Measurements from ENCODE around the gene KLLN. TPM values are rescaled to one million over a fixed set of nuclear protein-coding genes. Genes with fewer than 3 reads are reported as not detected.
"Not testable (repeated sequence)": the region's sequence is repeated elsewhere in the genome, so short reads cannot be mapped to it uniquely, and the experiment has no call there.

KLLN gene
- total RNA-seq, 1 donor from 2014 or later, result 1.0 TPM

DNA sequence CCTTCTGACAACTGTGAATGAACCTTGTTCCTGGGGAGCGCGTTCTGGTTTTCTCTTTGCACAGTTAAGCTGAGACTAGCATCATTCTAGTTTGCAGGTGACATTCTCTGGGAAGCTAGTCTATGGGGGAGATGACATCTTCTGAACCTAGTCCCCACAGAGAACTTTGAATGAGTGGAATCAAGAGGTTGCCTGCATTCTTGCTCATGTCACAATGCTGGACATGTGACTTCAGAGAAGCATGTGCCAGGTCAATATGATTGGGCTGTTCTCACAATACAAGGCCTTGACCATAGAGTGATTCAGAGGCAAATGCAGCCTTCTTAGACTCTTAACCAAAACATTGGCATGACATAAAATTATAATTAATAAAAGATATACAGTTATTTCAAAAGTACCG lies 22.1 kb downstream of the KLLN start:
- TF ChIP-seq, protein P1, sequence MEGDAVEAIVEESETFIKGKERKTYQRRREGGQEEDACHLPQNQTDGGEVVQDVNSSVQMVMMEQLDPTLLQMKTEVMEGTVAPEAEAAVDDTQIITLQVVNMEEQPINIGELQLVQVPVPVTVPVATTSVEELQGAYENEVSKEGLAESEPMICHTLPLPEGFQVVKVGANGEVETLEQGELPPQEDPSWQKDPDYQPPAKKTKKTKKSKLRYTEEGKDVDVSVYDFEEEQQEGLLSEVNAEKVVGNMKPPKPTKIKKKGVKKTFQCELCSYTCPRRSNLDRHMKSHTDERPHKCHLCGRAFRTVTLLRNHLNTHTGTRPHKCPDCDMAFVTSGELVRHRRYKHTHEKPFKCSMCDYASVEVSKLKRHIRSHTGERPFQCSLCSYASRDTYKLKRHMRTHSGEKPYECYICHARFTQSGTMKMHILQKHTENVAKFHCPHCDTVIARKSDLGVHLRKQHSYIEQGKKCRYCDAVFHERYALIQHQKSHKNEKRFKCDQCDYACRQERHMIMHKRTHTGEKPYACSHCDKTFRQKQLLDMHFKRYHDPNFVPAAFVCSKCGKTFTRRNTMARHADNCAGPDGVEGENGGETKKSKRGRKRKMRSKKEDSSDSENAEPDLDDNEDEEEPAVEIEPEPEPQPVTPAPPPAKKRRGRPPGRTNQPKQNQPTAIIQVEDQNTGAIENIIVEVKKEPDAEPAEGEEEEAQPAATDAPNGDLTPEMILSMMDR (IDR thresholded peaks at IDR 0.05; ENCODE audit: insufficient read depth, low read length, poor library complexity, severe bottlenecking), result no peak
- Histone ChIP-seq H3K4me3 (ENCODE audit: low read depth, low read length) (no peak overlapping the region), H3K27me3 (ENCODE audit: control insufficient read depth, insufficient read depth, low read length) (no peaks in the 10 kb centered on the region), H3K36me3 (ENCODE audit: control insufficient read depth, insufficient read depth, low read length) (no peaks in the 10 kb centered on the region)
- no peak for DNase-seq (ENCODE audit: low read depth)

DNA sequence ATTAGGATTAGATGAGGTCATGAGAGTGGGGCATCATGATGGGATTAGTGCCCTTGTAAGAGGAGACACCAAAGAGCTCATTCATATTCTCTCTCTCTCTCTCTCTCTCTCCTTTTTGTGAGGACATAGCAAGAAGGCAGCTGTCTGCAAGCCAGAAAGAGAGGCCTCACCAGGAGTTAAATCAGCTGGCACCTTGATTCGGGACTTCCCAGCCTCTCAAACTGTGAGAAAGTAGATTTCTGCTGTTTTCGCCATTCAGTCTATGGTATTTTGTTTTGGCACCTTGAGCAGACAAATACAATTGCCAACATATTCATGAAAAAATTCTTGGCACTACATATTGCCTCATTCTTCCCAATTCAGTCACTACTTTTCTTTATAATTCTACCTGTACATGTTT lies 24.7 kb downstream of the KLLN start:
- DNase-seq (ENCODE audit: low read depth), result no peak
- TF ChIP-seq, protein P1 (IDR thresholded peaks at IDR 0.05; ENCODE audit: insufficient read depth, low read length, poor library complexity, severe bottlenecking), result no peak
- no peaks in the 10 kb centered on the region for H3K27me3 ChIP-seq (ENCODE audit: control insufficient read depth, insufficient read depth, low read length)
- no peak overlapping the region for H3K4me3 ChIP-seq (ENCODE audit: low read depth, low read length)
- no peaks in the 10 kb centered on the region for H3K36me3 ChIP-seq (ENCODE audit: control insufficient read depth, insufficient read depth, low read length)

DNA sequence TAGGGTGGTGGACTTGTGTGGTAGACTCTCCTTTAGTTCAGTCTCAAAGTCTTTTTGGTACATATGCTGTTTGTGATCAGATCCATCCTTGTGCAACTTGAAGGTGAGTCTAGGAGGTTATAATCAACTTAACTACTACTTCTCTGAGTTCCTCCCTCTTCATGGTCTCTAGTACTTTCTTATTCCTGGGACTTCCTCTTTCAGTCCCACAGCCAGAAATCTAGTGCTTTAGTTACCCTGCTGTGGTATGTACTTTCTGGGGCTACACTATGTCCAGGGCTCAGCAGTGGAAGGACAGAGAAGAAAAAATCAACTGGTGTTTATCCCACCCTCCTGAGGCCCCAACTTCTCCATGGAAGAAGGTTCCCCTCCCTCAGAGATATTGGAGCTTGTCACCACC lies 25.9 kb downstream of the KLLN start:
- Histone ChIP-seq H3K36me3 (ENCODE audit: control insufficient read depth, insufficient read depth, low read length) (no peaks in the 10 kb centered on the region), H3K4me3 (ENCODE audit: low read depth, low read length) (no peak overlapping the region), H3K27me3 (ENCODE audit: control insufficient read depth, insufficient read depth, low read length) (no peaks in the 10 kb centered on the region)
- TF ChIP-seq, protein P1 (IDR thresholded peaks at IDR 0.05; ENCODE audit: insufficient read depth, low read length, poor library complexity, severe bottlenecking), result no peak
- DNase-seq (ENCODE audit: low read depth), result no peak

DNA sequence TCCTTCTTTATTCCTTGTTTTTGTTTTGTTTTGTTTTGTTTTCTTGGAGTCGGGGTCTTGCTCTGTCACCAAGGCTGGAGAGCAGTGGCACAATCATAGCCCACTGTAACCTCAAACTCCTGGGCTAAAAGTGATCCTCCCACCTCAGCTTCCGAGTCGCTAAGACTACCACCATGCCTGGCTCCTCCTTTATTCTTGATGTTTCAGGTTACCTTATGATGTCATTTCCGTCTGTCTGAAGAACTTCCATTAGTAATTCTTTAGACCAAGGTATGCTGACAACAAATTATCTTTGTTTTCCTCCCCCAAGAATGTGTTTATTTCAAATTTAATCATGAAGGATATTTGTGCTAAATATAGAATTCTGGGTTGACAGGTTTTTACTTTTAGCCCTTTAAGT lies 27.2 kb downstream of the KLLN start:
- TF ChIP-seq, protein P1 (IDR thresholded peaks at IDR 0.05; ENCODE audit: insufficient read depth, low read length, poor library complexity, severe bottlenecking), result no peak
- H3K4me3 ChIP-seq (ENCODE audit: low read depth, low read length), result no peak overlapping the region
- no peak for DNase-seq (ENCODE audit: low read depth)
- no peaks in the 10 kb centered on the region for H3K36me3 ChIP-seq (ENCODE audit: control insufficient read depth, insufficient read depth, low read length)
- no peaks in the 10 kb centered on the region for H3K27me3 ChIP-seq (ENCODE audit: control insufficient read depth, insufficient read depth, low read length)

GRCh38 chr10:87829986-87830729 lies 33.2 kb downstream of the KLLN start:
- Histone ChIP-seq H3K27me3 (ENCODE audit: control insufficient read depth, insufficient read depth, low read length) (no peaks in the 10 kb centered on the region), H3K36me3 (ENCODE audit: control insufficient read depth, insufficient read depth, low read length) (no peaks in the 10 kb centered on the region), H3K4me3 (ENCODE audit: low read depth, low read length) (no peak overlapping the region)
- no peak for DNase-seq (ENCODE audit: low read depth)
- TF ChIP-seq, protein P1 (IDR thresholded peaks at IDR 0.05; ENCODE audit: insufficient read depth, low read length, poor library complexity, severe bottlenecking), result no peak

- not testable (repeated sequence) for H3K27me3 ChIP-seq (ENCODE audit: control insufficient read depth, insufficient read depth, low read length); H3K4me3 ChIP-seq (ENCODE audit: low read depth, low read length); DNase-seq (ENCODE audit: low read depth); H3K36me3 ChIP-seq (ENCODE audit: control insufficient read depth, insufficient read depth, low read length)
Measured at GRCh38 chr10:87829051-87829450, 34.3 kb downstream of the KLLN start.
